Fibroblast of mammary gland (primary cell): ENCODE data around the gene TPCN2.

Experiments
- DNase-seq: peaks from one replicate; pipeline ENCODE4 v3.0.0-alpha.2; 2010; ENCODE audit warnings: low read depth
- H3K4me3 ChIP-seq: 2 replicates; pipeline ENCODE4 v1.5.1; 2011; ENCODE audit warnings: low read depth, mild to moderate bottlenecking, low read length, moderate library complexity; ENCODE audit not compliant: control insufficient read depth
- CTCF ChIP-seq: conservative IDR thresholded peaks from 2 replicates; pipeline ENCODE4 v1.5.1; 2011; ENCODE audit warnings: low read depth, low read length, inconsistent platforms; ENCODE audit not compliant: control insufficient read depth, insufficient read depth

Gene TPCN2

GRCh38 chr11:69048031-69048693, 570 bp upstream of the TPCN2 start:
- no peak for TF ChIP-seq CTCF
- H3K4me3 ChIP-seq: peak overlapping the region; percentile 70
- no peak for DNase-seq

- TF ChIP-seq CTCF: no peak
- DNase-seq: no peak
- H3K4me3 ChIP-seq: peak overlapping the region; percentile 70
Observed at GRCh38 chr11:69049490-69049867, 747 bp downstream of the TPCN2 start.

GRCh38 chr11:69050592-69051380, 2.1 kb downstream of the TPCN2 start:
- H3K4me3 ChIP-seq: no peak overlapping the region
- no peak for DNase-seq
- TF ChIP-seq CTCF: no peak

- DNase-seq: no peak
- no peak overlapping the region for H3K4me3 ChIP-seq
- no peak for TF ChIP-seq CTCF
Observed at GRCh38 chr11:69051381-69052342, 2.9 kb downstream of the TPCN2 start.

GRCh38 chr11:69052343-69053168, 3.8 kb downstream of the TPCN2 start:
- H3K4me3 ChIP-seq: no peak overlapping the region
- TF ChIP-seq CTCF: no peak
- no peak for DNase-seq

- no peak for DNase-seq
- no peak for TF ChIP-seq CTCF
- no peak overlapping the region for H3K4me3 ChIP-seq
Observed at GRCh38 chr11:69053169-69053477, 4.4 kb downstream of the TPCN2 start.
